Esophagus muscularis mucosa (tissue), 4 donors: ENCODE results near the gene OSBP2. TPM values are rescaled to one million over a fixed set of nuclear protein-coding genes. Genes with fewer than 3 reads are reported as not detected.
A peak's percentile ranks its signal among the peaks of the same experiment; 100 is the strongest.

Experiments
- DNase-seq: peaks from one replicate; pipeline ENCODE4 v3.0.0-alpha.2; 2017; ENCODE audit errors: extremely low spot score
- H3K27ac ChIP-seq, 4 donors: fragments of 200-600 bp; sonication (generic); replicated peaks in 1 of 4; 1 replicate in 3 of 4; 2 replicates in 1 of 4; pipeline ENCODE4 v1.5.1; 2016 to 2019; ENCODE audit warnings: mild to moderate bottlenecking in 1 of 4
- H3K27me3 ChIP-seq, 4 donors: fragments of 200-600 bp; sonication (generic); one replicate each; pipeline versions ENCODE4 v1.5.1 to v1.6.0; 2016 to 2019
- H3K36me3 ChIP-seq, 4 donors: fragments of 200-600 bp; sonication (generic); one replicate each; pipeline ENCODE4 v1.5.1; 2016 to 2019
- H3K4me1 ChIP-seq, 4 donors: fragments of 200-600 bp; sonication (generic); one replicate each; pipeline ENCODE4 v1.5.1; 2016 to 2019
- H3K4me3 ChIP-seq, 4 donors: fragments of 200-600 bp; sonication (generic); 1 replicate in 2 of 4; 2 replicates in 2 of 4; pipeline ENCODE4 v1.5.1; 2016 to 2019; ENCODE audit warnings: mild to moderate bottlenecking in 4 of 4, moderate library complexity in 1 of 4
- H3K9me3 ChIP-seq, 4 donors: fragments of 200-600 bp; sonication (generic); 1 replicate in 3 of 4; 2 replicates in 1 of 4; pipeline ENCODE4 v1.5.1; 2016 to 2019
- EP300 ChIP-seq: sonication (generic); formaldehyde crosslinking; IDR thresholded peaks from one replicate; pipeline ENCODE4 v1.6.1; 2017; ENCODE audit warnings: antibody characterized with exemption
- POLR2A ChIP-seq: fragments of 450-650 bp; IDR thresholded peaks from one replicate; pipeline ENCODE4 v1.6.1; 2017; ENCODE audit warnings: antibody characterized with exemption, moderate library complexity, mild to moderate bottlenecking, low read depth
- POLR2AphosphoS5 ChIP-seq, 2 donors: sonication (generic); formaldehyde crosslinking; IDR thresholded peaks; one replicate each; pipeline ENCODE4 v1.6.1; 2017; ENCODE audit warnings: antibody characterized with exemption in 2 of 2
- WGBS: methylation state at CpG from one replicate; pipeline ENCODE4 v1.1.5; 2018; 5-methylcytosine and 5-hydroxymethylcytosine counted together
- intact Hi-C: fragments of 100-400 bp; cut with DNase I; formaldehyde crosslinking; loops from one replicate; pipeline ENCODE4 v1.15.1; 2023
- total RNA-seq, 4 donors: library from RNA; depleted of rRNA; stranded (reverse); fragments of >200 nt; gene quantifications; one replicate each; pipeline versions ENCODE4 v1.1.0 to v1.2.1, GENCODE V29; 2016
- TF ChIP-seq, protein P1 (sequence below), 3 experiments: fragments of 200-600 bp in 2 of 3; fragments of 450-650 bp in 1 of 3; sonication (generic) in 2 of 3; IDR thresholded peaks; one replicate each; pipeline ENCODE4 v1.5.1; 2017 to 2019; ENCODE audit warnings: antibody characterized with exemption in 3 of 3, mild to moderate bottlenecking in 2 of 3, moderate library complexity in 1 of 3

Gene OSBP2
- total RNA-seq, 4 donors from 2014 or later, result 0.42 to 4.6 (median 2.9) TPM

DNA sequence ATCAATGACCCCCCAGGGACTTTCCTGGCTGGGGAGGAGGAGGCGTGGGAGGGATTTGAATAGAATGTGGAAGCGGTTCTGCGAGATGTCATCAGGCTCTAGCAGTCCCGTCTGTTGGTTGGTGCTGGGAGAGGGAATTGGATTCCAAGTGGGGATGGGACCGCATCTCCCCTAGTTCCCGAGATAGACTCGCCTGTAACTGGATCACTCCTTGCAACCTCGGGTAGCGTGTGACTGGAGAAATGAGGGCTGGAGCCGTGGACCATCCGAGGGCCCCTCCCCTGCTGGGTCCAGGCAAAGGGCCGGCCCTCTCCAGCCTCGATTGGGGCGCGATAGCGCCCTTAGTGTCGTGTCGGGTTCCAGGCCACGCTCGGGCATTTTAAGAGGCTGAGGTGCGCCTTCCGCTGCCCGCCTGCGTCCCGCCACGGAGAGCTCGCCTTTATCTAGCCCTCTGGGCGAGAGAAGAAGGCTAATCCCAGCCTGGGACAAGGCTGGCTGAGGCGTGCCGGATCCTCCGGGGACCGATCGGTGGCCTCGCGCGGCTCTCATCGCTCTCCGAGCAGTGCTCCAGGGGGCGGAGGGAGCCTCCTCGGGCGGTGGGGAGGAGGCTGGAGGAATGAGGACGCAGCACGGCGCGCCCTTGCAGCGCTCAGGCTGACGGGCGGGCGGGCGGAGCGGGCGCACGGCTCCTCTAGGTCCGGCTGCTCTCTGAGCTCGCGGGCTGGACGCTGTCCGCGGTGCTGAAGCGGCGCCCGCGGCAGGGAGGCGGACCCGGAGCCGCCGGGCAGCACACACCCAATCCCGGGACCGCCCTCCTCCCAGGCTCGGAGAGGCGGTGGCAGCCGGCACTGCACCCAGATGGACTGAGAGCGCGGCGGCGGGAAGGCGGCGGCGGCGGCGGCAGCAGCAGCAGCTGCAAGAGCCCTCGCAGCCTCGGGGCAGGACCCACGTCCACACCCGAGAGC, 107.8 kb downstream of the OSBP2 start:
- no peak for DNase-seq
- no peak overlapping the region for H3K27ac ChIP-seq
- no peak for TF ChIP-seq POLR2A
- TF ChIP-seq EP300, result no peak
- TF ChIP-seq, protein P1, sequence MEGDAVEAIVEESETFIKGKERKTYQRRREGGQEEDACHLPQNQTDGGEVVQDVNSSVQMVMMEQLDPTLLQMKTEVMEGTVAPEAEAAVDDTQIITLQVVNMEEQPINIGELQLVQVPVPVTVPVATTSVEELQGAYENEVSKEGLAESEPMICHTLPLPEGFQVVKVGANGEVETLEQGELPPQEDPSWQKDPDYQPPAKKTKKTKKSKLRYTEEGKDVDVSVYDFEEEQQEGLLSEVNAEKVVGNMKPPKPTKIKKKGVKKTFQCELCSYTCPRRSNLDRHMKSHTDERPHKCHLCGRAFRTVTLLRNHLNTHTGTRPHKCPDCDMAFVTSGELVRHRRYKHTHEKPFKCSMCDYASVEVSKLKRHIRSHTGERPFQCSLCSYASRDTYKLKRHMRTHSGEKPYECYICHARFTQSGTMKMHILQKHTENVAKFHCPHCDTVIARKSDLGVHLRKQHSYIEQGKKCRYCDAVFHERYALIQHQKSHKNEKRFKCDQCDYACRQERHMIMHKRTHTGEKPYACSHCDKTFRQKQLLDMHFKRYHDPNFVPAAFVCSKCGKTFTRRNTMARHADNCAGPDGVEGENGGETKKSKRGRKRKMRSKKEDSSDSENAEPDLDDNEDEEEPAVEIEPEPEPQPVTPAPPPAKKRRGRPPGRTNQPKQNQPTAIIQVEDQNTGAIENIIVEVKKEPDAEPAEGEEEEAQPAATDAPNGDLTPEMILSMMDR (IDR thresholded peaks at IDR 0.05), result peak; percentile 34 to 67 (median 60)
- TF ChIP-seq POLR2AphosphoS5 (IDR thresholded peaks at IDR 0.05), result peak in 1 of 2 donors; percentile 48
- H3K9me3 ChIP-seq, result no peaks in the 10 kb centered on the region
- intact Hi-C loops, result no loop called here
- H3K36me3 ChIP-seq, result no peaks in the 10 kb centered on the region
- peaks cover 12 to 17% (median 16%) of the 10 kb centered on the region in 4 donors for H3K4me1 ChIP-seq
- 6% methylated on average over 26 of the region's 85 CpGs for WGBS
- peaks cover 0 to 35% (median 2%) of the 10 kb centered on the region in 4 donors for H3K27me3 ChIP-seq
- peak overlapping the region; percentile 14 to 32 (median 28) for H3K4me3 ChIP-seq

DNA sequence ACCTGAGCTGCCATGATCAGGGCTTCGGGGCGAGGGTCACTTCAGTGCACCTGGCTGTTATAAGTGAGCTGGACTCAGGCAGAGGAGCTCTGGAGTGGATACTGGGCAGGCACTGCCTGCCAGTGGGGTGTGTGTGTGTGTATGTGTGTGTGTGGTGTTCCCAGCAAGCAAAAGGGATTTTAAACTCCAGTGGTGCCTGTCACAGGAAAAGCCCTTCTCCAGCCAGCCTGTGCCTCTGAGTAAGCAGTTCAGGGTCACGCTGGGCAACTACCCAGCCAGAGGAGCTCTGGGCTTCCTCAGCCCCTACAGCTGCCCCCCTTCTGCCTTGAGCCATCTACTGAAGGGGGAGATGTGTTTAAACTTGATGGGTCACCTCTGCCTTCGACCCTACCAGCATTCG, 109.0 kb downstream of the OSBP2 start:
- peaks cover 0 to 37% (median 3%) of the 10 kb centered on the region in 4 donors for H3K27me3 ChIP-seq
- no peak for DNase-seq
- no peaks in the 10 kb centered on the region for H3K36me3 ChIP-seq
- intact Hi-C loops, result no loop called here
- WGBS, result 80% methylated on average over 1 of the region's 5 CpGs
- no peak overlapping the region for H3K27ac ChIP-seq
- no peak overlapping the region for H3K4me3 ChIP-seq
- H3K9me3 ChIP-seq, result no peaks in the 10 kb centered on the region
- TF ChIP-seq EP300, result no peak
- no peak for TF ChIP-seq POLR2AphosphoS5 (IDR thresholded peaks at IDR 0.05)
- TF ChIP-seq, protein P1 (IDR thresholded peaks at IDR 0.05), result no peak
- TF ChIP-seq POLR2A, result no peak
- H3K4me1 ChIP-seq, result peaks cover 12 to 17% (median 16%) of the 10 kb centered on the region in 4 donors

DNA sequence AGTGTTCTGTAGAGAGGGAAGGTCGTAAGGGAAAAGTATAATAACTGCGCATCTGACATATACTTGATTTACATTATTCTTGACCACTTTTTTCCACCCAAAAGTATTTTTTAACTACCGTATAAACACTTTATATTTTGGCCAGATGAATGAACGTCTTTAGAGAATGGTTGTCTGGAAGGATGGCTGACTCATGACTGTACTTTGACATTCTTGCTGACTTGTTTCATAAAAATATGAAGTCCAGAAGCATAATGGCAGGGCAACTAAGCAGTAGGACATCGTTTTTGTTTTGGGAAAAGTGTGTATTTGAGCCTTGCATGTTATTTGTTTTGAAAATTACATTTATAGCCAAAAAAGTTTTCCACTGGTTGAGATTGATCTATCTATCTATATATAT, 110.0 kb downstream of the OSBP2 start:
- WGBS, result 74% methylated on average over 5 of the region's 5 CpGs
- no peaks in the 10 kb centered on the region for H3K9me3 ChIP-seq
- peaks cover 0 to 30% (median 3%) of the 10 kb centered on the region in 4 donors for H3K27me3 ChIP-seq
- H3K4me1 ChIP-seq, result peaks cover 12 to 17% (median 16%) of the 10 kb centered on the region in 4 donors
- intact Hi-C loops, result no loop called here
- H3K36me3 ChIP-seq, result no peaks in the 10 kb centered on the region
- no peak overlapping the region for H3K27ac ChIP-seq
- TF ChIP-seq POLR2AphosphoS5 (IDR thresholded peaks at IDR 0.05) (no peak), POLR2A (no peak), EP300 (no peak)
- TF ChIP-seq, protein P1 (IDR thresholded peaks at IDR 0.05), result no peak
- H3K4me3 ChIP-seq, result no peak overlapping the region
- DNase-seq, result no peak

DNA sequence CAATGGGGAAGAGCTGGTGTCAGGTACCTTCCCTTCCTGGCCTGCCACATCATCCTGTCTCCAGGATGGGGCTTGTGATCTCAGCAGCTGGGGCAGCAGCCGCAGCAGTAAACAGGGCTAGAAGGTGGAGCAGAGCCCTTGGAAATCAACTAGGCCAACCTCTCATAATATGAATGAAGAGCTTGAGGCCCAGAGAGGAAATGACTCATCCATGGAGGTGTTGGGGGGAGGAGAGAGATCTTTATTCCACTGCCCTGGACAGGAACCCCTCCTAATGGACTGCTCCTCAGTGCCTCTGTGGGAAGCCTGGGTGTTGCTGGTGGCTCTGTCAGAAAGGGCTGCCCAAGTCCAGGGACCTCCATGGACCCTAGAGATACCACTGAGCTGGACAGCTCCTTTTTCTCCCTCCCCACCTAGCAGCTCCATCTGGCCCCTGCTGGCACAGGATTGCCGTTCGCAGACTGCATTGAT, 111.8 kb downstream of the OSBP2 start:
- DNase-seq, result no peak
- intact Hi-C loops, result no loop called here
- 65% methylated on average over 3 of the region's 3 CpGs for whole genome bisulfite sequencing
- no peaks in the 10 kb centered on the region for H3K36me3 ChIP-seq
- no peaks in the 10 kb centered on the region for H3K9me3 ChIP-seq
- H3K27ac ChIP-seq, result no peak overlapping the region
- TF ChIP-seq, protein P1 (IDR thresholded peaks at IDR 0.05), result no peak
- TF ChIP-seq EP300 (no peak), POLR2A (no peak), POLR2AphosphoS5 (IDR thresholded peaks at IDR 0.05) (no peak)
- H3K4me3 ChIP-seq, result no peak overlapping the region
- peaks cover 0 to 18% (median 3%) of the 10 kb centered on the region in 4 donors for H3K27me3 ChIP-seq
- peaks cover 12 to 17% (median 16%) of the 10 kb centered on the region in 4 donors for H3K4me1 ChIP-seq
